Measurements from ENCODE around the gene MYO1F.
"Not testable (repeated sequence)": the region's sequence is repeated elsewhere in the genome, so short reads cannot be mapped to it uniquely, and the experiment has no call there.

The MYO1F gene

GRCh38 chr19:8514505-8515009, 62.7 kb downstream of the MYO1F start:
- DNase-seq, result not testable (repeated sequence)

DNA sequence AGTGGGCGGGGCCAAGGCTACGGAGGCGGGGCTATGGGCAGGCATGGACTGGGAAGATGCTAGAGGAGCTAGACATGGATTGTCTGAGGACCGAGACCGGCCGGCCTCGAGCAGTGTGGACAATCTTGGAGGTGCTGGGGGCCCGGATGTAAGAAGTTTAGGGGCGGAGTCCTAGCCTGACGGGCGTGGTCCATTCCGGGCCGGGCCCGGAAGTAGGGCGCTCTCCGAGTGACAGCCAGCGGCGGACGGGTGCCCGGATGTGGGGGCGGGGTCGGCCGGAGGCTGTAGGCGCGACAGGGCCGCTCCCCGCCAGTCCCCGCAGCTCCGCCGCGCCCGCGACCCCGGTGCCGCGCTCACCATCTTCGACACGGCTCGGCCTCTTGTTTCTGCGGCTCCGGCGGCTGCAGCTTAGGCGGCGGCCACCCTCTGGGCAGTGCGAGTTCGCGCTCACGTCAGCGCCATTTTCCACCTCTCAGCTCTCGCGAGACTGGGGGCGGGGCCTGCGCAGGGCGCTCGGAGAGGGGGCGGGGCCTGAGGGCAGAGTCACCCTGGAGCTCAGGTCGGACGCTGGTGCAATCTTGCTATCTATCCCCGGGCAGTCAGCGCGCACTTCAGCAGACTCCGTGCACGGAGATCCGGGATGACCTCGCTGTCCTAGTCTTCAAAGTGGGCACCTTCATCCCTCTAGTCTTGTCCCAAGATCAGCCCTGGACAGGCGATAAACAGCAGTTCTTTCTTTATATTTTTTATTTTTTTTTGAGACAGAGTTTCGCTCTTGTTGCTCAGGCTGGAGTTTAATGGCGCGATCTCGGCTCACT, 63.3 kb downstream of the MYO1F start, which contains the start of gene ZNF414:
Gene ZNF414, minus strand, starts transcription at position 481 of the 818 bp plus-strand sequence. Its CDS starts 121 bp downstream, at position 360.
- DNase-seq, result peak; percentile 98

DNA sequence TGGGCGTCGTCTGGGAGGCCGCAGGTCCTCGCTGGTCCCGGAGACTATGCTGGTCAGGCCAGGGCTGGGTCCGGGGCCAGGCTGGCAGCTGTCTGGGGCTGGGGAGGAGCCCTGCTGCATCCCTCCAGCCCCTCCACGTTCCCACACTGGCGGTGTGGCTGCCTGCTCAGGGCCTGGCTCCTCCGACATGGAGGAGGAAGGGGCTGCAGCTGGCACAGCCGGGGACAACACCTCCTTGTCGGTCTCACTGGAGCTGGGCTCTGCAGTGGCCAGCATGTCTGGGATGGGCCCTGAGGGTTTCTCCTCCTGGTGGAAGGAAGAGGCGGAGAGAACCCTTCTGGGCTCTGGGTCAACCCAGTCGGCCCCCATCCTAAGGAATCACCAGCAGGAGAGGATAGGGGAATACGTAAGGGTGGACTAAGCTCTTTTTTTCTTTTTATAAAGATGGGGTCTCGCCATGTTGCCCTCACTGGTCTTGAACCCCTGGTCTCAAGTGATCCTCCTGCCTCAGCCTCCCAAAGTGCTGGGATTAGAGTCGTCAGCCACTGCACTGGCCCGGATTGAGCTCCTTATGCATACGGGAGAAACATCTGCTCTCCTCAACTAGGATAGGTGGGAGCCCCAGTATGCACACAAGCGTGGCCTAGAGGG, 64.1 kb downstream of the MYO1F start:
- no peak for DNase-seq

- DNase-seq, result no peak
Measured at GRCh38 chr19:8512115-8512967, 64.9 kb downstream of the MYO1F start.

- DNase-seq, result no peak
Measured at GRCh38 chr19:8511573-8512101, 65.6 kb downstream of the MYO1F start.

DNA sequence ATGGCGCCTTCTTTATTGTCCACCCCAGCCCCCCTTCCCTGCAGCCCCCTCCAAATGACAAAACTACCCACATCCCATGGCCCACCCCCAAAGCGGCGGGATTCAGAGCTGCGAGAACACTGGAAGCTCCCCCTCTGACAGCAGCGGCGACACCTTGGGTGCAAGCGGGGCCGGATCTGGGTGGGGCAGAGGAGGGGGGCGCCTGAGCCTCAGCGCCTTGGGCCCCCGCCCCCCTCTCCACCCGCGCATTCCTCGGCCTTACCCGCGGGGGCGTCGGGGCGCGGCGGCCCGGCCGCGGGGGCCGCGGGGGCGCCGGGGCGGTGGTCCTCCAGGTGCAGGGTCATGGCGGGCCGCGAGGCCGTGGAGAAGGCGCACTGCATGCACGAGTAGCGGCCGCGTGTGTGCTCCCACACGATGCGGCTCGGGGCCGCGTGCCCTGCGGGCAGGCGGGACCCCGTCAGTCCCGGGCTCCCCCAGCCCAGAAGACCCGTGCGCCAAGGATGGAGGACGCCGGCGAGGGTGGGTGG, 66.6 kb downstream of the MYO1F start:
- no peak for DNase-seq

GRCh38 chr19:8506402-8506957, 70.8 kb downstream of the MYO1F start:
- no peak for DNase-seq

DNA sequence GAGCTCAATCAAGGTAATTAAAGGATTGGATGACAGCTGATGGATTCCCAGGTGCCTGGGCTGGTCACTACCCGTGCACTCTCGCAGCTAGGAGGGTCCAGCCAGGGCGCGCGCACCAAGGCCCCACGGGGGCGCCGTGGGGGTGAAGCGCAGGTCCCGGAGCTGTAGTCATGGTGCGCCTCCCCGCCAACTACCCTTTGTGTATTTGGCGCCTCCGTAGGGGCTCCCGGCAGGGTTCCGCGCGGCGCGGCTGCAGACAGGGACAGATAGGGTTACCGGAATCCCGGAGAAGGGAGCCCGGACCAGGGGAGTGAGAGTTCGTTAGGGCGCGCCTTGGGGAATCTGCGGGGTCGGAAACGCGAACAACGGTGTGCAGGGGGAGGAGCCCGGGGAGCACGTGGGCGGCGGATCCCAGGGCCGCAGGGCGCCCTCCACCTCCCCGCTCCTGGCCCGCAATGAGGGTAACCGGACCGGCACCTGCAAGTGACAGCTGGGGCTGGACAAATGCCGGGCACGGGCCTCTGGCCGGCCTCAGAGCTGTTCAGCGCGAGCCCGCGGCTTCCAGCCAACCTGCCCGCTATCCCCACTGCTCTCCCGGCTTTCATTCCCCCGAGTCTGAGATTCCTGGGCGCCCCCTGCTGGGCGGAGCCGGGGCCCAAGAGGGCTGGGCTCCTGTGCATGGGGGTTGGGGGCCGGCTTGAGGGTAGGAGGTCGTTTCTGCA, 71.4 kb downstream of the MYO1F start:
- DNase-seq, result peak; percentile 84

- DNase-seq, result no peak
Measured at GRCh38 chr19:8504919-8505318, 72.3 kb downstream of the MYO1F start.

DNA sequence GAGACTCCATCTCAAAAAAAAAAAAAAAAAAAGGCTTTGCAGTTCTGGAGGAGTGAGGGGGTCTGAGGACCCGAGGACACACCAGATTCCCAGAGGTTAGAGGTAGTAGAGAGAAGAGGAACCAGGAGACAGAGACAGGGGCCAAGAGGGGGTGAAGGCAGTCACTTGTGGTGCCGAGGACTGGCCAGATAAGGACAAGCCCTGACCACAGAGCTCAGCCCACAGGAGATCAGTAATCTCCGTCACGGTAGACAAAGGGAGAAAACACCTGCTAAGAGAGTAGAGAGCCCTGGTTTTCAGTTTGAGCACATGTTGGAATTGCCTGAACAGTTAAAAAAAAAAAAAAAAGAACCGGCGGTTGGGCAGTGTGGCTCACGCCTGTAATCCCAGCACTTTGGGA, 73.1 kb downstream of the MYO1F start:
- DNase-seq, result no peak

DNA sequence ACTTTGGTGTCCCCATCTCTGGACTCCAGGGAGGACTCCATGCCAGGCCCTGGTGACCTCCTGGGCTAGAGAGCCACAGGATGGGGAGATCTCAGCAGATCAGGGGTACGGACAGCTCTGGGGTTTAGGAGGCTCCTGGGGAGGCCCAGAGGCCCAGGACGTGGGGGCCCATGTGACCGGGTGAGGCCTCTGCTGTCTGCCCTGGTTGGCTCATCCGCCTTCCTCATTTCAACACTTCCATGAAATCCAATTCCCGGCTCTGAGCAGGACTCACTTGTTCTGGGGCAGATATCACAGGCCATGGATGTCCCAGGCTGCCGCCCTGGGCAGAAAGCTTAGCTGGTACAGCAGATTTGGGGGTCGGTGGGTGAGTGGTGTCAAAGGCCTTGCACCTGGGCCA, 73.7 kb downstream of the MYO1F start:
- DNase-seq, result no peak

DNA sequence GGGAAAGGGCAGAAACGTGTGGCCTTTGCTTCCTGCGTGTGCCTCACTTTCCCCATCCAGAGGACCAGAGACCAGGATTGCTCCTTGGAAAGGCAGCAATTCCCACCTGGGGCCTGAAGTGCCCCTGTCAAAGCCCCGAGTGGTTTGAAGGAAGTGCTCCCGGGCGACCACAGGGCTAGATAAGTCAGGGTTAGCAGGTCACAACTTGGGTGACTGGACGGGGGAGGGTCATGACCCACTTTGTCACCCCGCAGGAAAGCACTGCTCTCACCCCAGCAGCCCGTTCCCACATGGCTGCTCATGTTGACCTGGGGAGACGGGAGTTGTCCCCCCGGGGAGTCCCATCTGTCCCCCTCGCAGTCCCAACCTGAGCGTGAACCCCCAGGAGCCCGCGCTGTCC, 75.3 kb downstream of the MYO1F start:
- DNase-seq, result no peak

DNA sequence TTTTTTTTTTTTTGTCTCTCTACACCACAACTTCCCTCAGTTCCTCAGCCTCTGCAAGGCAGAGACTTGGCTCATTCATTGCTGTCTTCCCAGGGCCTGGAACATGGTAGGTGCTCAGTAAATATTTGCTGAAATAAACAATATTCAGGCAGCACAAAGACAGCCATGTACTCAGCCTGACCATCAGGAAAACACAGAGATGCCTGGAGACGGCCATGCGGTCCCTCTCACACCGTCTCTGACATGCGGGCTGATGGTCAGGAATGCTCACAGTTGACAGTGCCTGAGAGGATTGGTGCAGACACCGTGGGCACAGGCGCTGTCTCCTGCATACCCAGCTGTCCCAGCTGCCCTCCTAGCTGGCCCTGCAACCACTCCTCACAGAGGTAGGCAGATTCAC, 75.7 kb downstream of the MYO1F start:
- DNase-seq, result no peak

DNA sequence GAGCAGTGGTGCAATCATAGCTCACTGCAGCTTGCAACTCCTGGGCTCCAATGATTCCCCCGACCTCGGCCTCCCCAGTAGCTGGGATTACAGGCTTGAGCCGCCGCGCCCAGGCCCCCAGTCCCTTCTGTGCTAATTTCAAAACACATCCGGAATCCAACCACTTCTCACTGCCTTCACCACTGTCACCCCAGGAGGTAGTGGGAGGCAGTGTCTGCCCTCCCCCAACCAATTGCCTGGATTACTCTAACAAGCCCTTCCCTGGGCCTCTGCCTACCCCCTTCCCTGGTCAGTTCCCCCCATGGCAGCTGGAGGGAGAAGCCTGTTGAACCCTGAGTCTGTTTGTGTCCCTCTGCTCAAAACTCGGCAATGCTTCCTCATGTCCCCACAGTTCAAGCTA, 77.1 kb downstream of the MYO1F start:
- no peak for DNase-seq

DNA sequence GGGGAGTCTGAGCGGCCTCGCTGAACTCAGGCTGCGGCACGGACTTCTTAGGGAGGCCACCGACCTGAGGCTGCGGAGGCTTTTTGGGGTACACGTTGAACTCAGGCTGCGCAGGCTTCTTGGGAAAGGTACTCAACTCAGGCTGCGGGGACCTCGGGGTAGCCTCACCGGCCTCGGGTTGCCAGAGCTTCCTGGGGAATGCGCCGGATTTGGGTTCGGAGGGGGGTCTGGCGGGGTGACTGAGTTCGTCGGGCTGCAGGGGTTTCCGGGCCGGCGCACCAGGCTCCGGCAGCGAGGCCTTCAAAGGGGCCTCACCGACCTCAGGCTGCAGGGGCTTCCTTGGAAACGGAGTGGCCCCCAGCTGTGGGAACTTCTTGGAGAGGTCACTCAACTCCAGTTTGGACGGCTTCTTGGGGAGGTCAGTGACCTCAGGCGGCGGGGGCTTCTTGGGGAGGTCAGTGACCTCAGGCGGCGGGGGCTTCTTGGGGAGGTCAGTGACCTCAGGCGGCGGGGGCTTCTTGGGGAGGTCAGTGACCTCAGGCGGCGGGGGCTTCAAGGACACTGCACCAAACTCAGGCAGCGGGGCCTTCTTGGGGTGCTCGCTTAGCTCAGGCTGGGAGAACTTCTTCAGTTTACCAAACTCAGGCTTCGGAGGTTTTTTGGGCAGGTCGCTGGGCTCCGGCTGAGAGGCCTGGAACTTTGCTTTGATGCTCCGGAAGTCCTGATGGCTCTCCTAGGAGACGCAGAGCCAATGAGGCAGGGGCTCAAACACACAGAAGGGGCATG, 78.0 kb downstream of the MYO1F start:
- DNase-seq, result no peak

DNA sequence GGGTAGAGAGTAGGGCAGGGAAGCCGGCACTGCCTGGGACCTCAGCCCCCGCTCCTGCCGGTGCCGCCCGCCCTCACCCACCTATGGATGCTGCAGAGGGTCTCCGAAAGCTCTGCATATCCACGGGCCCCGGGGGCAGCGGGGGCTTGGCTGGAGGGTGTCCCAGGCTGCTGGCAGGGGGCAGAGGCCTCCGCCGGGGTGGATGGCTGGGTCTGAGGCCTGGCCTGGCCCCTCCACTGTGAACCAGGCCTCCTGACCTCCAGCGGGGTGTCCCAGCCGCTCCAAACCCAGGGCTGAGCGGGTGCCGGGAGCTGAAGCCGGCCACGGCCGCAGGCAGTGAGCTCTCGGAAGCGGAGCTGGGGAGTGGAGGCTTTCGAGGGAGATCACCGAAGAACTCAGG, 78.9 kb downstream of the MYO1F start:
- no peak for DNase-seq

GRCh38 chr19:8494158-8494557, 83.1 kb downstream of the MYO1F start:
- peak; percentile 43 for DNase-seq

DNA sequence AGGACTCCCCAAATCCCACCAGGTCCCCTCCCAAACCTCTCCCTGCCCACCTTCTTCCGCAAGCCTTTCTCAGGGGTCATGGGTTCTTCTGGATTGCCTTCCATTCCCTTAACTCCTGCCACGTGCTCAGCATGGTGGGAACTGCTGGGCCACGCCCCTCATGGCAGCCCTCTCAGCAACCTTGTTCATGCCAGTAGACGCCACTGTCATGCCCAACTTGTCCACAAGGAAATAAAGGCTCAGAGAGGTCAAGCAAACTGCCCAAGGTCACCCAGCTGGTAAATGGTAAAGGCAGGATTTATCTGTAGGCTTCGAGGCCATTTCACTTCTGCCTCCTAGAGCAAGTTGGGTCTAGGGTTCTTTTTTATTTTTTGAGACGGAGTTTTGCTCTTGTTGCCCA, 85.7 kb downstream of the MYO1F start:
- DNase-seq, result no peak

DNA sequence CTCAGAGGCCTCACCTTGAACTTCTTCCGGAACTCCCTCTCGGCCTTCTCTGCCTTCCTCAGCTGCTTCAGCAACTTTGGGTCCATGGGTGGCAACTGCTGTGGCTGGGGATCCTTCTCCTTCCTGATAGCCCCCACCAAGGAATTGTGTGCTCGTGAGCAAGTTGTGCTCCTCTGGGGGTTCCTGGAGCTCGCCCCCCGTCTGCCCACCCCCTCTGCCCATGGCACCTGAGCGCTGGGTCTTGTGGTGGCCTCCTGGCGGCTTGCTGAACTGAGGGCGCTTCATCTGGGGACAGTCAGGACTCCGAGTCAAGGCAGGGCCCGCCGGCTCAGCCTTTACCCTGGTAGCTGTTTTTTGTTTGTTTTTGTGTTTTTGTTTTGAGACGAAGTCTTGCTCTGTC, 86.4 kb downstream of the MYO1F start:
- no peak for DNase-seq

DNA sequence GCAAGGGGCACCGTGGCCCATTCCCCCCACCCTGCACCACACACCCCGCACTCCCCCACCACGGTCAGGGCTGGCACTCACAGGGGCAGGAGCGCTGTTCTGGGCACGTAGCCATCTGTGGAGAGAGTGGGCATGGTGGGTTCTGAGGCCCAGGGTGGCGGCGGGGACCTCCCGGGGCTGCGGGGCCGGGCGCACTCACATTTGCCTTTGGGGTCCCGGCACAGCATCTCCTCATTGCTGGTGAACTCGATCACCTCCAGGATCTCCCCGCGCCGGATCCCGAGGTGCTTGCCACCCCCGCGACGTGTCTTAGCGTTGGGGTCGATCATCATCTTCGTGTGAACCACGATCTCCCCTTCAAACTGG, 86.9 kb downstream of the MYO1F start:
- no peak for DNase-seq

Data from CD4-positive, alpha-beta T cell treated with Interleukin-6 for 4 hours (primary cell).